GM18511 (cell line): ENCODE data around the gene ENTREP3.
"Not testable (repeated sequence)": the region's sequence is repeated elsewhere in the genome, so short reads cannot be mapped to it uniquely, and the experiment has no call there.

Experiments used
- ATAC-seq: cut with Tn5 transposase; IDR thresholded peaks from one replicate; pipeline ENCODE4 v1.9.1; 2021; ENCODE audit warnings: mild to moderate bottlenecking, moderate library complexity; ENCODE audit not compliant: unreplicated experiment

Gene ENTREP3

DNA sequence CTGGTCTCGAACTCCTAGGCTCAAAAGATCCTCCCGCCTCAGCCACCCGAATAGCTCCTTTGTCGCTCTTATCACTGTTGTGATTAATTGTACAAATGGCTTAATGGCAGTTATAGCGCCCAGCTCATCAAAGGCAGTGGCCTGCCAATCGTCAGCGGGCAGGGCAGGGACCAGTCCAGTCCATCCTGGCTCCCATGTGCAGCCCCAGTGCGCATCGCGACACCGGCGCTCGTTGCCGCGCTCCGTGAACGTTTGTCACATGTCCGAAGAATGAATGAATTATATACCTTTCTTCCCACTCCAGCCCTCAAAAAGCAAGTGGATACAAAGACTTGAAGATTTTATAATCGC lies 28.4 kb downstream of the ENTREP3 start:
- ATAC-seq, result no peak

DNA sequence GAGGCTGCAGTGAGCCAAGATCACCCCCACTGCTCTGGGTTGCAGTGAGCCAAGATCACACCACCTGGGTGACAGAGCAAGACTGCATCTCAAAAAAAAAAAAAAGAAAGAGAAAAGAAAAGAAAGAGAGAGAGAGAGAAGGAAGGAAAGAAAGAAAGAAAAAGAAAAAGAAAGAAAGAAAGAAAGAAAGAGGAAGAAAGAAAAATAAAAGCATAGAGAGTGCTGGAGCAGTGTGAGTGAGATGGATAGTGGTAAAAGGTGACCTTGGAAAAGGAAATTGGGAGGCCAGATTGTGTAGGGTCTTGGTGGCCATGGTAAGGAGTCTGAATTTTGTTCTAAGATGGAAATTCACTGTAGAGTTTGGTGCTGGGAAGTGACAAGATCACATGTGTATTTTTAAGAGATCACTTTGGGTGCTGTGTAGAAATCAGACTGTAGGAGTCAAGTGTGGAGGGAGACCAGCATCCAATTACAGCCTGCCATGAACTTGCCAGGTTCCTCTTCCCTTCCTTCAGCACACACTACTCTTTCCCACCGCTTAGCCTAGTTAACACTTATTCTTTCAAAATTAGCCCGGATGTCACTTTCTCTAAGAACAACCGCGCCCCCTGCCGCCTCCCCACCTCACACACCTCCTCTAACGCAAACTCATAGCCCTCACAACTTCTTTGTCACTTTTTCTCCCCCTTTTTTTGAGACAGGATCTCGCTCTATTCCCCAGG lies 28.9 kb downstream of the ENTREP3 start:
- ATAC-seq, result no peak

DNA sequence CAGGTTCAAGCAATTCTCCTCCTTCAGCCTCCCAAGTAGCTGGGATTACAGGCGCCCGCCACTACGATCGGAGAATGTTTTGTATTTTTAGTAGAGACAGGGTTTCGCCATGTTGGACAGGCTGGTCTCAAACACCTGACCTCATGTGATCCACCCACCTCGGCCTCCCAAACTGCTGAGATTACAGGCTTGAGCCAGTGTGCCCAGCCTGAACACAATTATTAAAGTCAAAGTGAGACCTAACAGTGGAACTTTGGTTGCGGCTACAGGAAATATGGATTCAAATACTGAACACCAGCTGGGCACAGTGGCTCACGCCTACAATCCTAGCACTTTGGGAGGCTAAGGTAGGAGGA lies 29.9 kb downstream of the ENTREP3 start:
- ATAC-seq, result not testable (repeated sequence)

DNA sequence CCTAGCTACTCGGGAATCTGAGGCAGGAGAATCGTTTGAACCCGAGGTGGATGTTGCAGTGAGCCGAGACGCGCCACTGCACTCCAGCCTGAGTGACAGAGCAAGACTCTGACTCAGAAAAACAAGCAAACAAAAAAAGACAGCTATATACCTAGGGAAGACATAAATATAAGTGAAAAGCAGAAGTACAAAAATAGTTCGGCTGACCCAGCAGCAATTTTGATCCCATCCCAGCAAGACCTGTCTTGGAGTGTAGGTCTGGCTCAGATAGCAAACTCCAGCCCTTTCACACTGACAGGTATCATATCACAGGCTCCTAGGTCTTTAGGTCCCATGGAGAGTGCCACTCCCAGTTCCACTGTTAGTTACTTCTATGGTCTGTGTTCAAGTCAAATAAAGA lies 32.2 kb downstream of the ENTREP3 start:
- ATAC-seq, result no peak

DNA sequence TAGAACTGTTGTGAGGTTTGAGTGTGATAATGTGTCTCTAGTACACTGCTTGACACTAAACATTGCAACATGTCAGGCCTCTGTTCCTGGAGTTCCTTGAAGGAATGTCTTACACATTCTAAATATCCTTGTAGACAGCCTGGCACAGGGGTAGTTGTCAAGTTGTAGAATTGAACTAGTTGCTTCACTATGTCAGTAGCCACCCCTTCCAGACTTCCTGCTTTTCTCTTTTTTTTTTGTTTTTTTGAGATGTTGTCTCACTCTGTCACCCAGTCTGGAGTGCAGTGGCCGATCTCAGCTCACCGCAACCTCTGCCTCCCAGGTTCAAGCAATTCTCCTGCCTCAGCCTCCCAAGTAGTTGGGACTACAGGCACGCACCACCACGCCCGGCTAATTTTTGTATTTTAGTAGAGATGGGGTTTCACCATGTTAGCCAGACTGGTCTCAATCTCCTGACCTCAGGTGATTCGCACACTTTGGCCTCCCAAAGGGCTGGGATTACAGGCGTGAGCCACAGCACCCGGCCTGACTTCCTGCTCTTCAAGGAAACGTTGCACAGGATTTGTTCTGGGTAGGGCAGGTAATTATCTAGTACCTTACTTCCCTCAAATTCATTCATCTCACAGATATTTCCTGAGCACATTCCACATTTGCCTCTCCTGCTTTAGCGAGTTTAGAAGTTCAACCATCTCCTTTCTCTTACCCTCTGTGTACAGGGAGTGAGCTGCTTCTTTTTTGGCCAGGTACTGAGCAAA lies 34.9 kb downstream of the ENTREP3 start:
- ATAC-seq, result not testable (repeated sequence)

DNA sequence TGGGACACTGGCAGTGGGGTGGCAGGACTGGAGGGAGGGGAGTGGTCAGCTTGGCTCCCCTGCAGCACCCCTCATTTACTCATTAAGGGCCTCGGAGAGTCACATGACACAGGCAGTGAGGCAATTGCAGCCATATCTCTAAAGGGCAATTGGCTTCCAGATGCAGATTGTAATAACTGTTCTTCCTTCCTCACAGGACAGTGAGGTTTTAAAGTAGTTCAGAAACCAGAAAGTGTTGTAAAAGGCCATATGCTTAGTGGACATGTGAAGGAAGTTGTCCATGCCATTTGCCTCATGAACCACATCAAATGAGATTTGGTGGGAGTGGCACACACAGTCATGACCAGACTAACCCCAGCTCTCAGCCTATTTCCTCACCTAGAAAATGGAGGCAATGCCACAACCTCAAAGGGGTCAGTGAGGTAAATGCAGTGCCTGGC lies 35.7 kb downstream of the ENTREP3 start:
- no peak for ATAC-seq

DNA sequence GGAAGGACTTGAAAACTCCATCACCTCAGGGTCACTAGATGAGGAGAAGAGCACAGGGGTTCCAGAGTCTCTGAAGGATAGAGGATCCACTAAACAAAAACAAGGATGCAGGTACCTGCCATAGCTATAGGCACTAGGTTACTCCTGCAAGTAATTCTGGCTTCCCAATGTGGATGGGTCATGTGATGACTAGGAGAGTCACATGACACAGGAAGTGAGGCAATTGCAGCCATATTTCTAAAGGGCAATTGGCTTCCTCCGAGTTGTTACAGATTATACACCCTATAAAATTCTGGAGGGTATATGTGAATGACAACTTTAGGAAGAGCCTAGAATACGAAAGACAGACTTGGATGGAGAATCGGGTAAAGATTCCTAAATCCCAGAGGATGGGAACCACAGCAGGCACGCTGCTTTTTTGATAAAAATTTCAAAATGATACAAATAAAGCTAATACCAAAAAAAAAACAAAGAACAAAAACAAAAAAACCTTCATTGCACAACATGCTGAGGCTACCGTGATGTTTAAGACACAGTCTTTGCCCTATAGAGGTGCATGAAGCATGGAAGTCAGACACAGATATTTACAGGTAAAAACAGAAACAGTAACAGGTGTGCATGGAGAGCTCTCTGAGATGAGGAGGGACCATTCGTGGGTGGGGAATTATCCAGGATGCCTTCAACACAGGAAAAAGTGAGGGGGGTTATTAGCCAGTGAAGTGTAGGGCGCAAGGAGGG lies 36.3 kb downstream of the ENTREP3 start:
- ATAC-seq, result no peak

DNA sequence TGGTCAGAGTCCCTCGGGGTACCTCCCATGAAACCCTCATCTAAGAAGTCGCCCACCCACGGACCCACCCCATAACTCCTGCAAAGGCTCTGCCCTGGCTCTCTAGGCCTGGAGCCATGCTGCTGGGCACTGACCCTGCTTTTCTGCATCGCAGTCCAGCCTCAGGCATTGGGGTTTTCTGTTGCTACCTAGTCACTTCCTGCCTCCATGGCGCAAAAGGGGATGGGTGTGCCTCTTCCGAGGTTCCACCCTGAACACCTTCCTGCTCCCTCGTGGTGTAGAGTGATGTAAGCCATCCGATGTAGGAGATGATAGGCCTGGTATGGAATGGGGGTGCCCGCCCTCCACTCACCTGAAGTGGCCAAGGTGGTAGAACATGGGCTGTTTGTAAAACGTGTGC lies 40.6 kb downstream of the ENTREP3 start:
- not testable (repeated sequence) for ATAC-seq

DNA sequence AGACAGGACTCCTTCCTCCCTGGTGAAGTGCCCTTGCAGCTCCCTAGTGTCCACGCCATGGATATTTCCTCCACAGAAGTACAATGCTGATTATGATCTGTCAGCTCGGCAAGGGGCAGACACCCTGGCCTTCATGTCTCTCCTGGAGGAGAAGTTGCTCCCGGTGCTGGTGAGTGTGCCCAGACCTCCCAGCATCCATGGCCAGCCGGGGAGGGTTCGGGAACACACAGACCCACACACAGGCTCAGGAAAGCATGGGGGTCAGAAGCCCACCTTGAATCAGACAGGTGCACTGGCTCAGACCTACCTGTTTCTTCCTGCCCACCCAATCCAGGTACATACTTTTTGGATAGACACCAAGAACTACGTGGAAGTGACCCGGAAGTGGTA lies 43.2 kb downstream of the ENTREP3 start:
- ATAC-seq, result not testable (repeated sequence)

DNA sequence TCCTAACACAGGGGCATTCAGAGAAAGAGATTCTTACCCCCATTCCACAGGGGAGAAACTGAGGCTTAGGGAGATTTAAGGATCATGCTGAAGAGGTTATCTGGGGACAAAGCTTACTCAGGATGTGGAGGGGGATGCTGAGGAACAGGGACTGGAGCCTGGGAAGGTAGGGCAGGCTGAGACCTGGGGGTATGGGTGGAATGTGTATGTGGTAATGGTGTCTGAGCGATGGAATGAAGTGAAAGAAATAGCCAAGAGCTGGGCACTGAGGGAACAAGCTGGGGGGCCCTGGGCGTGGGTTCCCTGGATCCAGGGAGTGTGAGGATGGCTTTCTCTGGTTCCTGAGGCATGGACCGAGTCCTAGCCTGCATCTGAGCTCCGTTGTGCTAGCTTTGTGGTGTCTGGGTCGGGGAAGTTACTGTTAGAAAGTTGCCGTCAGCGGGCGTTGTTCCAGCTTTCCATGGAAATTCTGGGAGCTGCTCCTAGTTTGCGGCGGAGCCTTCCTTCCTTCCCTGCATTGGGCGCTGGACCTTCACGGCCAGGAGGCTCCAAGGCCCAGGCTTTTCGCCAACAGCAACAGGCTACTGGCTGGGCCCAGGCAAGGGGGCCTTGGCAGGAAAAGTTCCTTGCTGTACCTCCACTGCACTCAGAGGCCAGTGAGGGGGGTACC lies 43.8 kb downstream of the ENTREP3 start:
- not testable (repeated sequence) for ATAC-seq

DNA sequence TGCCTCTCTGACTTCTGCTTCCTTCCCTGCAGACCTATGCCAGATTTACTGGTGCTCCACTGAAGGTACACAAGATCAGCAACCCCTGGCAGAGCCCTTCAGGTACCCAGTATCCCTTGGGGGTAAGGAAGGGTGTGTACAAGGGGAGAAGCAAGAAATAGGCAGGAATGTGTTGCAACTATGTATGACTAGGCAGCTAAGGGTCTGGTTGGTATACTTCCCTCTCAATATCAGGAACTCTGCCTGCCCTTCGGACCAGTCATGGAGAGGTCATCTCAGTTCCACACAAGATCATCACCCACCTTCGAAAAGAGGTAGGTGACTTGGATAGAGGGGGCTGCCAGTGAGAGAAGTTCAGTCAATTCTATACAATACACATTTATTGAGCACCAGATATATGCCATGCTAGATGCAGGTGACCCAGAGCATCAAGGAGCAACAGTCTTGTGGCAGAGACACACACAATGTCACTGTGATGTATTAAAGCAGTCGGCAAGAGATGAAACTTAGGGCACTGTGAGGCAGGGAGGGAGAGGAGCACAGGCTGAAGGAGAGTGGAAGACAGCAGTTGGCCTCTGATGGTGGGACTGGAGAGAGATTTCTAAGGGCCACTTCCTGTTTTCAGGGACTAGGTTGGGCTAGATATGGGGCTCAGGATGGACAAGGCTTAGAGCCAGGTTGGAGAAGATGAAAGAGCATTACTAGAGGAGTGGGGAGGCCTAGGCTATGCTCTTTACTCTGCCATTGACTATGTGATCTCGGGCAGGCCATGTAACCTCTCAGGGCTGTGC lies 44.8 kb downstream of the ENTREP3 start:
- ATAC-seq, result no peak

DNA sequence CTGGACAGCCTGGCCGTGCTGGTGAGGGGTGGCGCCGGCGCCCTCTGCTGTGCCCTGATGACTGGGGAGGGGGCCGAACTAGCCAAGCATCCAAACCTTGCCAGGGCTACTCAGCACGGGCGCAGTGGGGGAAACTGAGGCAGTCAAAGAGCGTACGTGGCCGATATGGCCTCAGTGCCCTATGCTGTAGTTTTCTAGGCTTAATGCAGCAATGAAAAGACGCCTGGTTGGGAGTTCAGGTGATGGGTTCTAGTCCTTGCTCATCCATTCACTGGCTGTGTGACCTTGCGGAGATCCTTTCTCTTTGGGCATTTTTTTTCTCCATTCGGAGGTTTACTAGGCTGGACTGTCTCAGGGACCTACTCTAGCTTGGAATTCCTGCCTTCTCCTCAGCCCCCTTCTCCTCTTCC lies 46.0 kb downstream of the ENTREP3 start:
- no peak for ATAC-seq

DNA sequence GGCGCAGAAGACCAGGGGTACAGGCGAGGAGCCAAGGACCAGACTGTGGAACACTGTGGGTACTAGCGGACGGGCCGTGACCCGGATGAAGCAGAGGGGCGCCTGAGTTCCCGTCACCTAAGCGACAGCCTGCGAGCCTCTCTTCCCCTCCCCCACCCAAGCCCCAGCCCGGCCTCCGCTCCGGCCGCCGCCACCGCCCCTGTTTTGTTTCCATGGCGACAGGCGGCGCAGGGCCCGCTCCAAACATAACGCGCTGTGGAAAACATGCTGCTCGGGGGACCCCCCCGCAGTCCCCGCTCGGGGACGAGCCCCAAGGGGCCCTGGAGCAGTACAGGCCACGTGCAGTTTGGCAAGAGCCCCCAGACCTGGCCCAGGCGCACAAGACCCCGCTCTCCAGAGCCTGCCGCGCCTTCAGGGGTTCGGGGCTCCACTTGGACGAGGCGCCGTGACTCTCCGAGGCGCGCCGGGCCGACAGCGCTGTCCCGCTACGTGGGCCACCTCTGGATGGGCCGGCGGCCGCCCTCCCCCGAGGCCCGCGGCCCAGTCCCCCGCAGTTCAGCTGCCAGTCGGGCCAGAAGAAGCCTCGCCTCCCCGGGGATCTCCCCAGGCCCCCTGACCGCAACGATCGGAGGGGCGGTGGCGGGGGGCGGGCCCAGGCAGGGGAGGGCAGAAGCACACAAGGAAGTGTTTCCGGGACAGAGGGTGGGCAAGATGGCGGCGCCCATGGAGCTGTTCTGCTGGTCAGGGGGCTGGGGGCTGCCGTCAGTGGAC lies 46.6 kb downstream of the ENTREP3 start, which contains the start of gene MTX1:
TSS of gene MTX1 (plus strand) at position 155 of the 771 bp plus-strand sequence. CDS start at position 265, 110 bp downstream.
- peak; percentile 87 for ATAC-seq

DNA sequence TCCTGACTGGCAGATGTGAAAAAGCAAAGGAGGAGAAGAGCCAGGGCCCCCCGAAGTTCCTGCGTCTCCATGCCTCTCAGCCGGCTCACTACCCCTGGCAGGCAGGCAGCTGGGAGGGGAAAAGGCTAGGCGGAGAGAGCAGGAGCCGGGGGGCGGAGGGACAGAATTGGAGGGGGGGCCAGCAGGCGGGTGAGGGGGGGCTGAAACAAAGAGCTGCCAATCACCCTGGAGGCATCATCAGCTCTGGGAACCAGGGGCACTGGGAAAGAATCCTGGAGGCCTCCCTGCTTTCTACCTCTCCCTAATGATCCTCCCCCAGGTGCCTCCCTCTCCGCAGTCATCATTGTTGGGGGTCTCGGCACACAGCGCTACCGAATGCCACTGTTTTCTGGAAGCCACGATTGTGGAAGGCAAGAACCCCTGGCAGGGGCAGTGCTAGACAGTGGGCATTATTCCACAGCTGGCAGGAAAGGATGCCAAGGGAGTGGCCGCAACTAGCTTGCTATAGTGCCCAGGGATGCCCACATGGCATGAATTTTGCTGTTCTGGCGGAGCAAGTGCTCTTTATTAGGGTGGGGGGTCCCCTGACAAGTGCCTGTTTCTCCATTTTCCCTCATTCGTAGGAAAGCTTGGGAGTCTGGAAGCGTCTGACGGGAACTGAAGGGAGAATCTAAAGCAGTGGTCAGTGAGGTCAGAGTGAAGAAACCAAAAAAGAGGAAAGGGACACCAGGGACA lies 47.3 kb downstream of the ENTREP3 start, which contains the start of gene THBS3:
TSS of gene THBS3 (minus strand) at position 92 of the 735 bp plus-strand sequence. CDS start at position 71, 21 bp downstream.
- ATAC-seq, result no peak

DNA sequence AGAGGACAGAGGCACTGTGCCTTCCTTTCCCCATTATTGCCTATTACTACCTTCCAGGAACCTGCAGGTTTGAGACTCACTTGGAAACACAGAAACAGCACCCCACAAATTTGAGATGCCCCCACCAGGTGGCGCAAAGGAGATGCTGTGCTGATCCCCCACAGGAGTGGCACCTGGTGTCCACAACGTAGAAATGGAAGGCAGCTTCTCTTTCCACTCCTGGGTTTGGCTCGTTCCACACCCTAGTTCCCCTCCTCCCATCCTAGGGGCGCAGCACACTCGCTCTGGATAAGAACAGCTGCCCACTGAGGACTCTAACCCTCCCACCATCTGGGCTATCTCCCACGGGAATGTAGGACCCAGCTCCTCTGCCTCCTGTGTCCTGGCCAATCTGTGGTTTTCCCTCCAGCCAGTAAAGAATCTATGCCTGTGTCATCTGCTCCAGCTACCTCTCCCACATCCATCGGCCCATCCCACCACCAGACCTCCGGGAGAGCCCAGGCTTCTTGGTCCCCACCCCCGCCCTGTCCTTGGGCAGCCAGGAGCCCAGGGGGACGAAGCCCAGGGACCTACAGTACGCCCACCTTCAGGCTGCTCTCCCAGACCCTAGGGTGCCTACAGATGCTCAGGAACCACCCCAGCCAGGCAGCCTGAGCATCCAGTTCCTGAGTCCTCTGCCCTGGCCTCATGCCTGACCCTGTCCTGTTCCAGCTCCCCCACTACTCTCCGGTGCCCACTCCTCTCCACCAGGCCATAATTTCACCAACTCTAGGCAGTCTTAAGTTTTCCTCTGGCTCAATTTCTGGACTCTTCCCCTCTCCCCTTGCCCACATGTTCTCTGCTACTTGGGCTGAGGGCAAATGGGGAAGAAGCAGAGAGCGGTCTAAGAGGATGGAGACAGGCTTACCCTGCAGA lies 48.1 kb downstream of the ENTREP3 start:
- ATAC-seq, result no peak

DNA sequence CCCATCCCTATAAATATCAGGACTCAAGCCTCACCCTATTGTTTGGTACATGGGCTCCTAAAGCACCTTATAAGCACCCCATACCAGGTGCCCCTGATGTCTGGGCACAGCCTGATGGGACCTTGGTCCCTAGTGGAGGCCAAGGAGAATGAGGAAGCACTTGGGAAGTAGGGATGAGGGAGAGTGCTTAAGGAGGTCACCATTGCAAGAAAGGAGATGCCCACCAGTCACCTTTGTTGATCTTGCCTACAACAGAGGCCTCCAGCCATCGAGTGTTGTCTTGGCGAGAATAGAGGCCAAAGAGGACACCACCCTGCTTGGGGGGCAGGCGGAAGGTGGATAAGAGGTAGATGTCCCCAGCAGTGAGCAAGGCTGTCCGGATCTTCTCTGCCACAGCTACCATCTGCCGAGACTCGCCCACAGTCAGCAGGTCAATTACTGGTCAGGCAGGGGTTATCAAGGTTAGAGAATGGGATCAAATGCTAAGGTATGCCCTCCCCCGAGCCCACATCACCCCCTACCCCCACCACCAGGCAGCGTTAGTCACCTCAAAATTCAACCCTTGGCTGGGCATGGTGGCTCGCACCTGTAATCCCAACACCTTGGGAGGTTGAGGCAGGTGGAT lies 49.2 kb downstream of the ENTREP3 start:
- no peak for ATAC-seq

DNA sequence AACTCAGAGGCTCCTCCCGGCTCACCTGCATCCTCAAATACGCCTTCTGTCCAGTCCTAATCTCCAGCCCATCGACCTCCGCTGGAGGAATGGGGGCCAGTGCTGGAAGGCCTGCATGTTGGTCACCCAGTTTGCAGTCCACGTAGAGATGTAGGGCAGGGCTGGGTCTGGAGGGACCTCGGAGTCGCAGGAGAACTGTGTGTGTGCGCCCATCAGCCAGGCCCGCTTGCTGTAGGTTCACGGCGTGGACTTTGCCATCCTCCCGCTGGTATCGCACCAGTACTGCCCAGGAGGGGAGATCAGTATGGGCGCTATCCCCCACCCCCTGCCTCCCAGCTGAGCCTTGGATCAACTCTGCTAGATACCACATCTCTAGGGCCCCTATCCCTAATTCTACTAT lies 50.2 kb downstream of the ENTREP3 start:
- no peak for ATAC-seq
